WI38 (cell line): Measurements from ENCODE around the gene C1orf232.

Experiments used
- H3K4me3 ChIP-seq: 2 replicates; pipeline ENCODE4 v1.5.1; 2011; ENCODE audit warnings: low read depth, mild to moderate bottlenecking, control low read depth, low read length
- CTCF ChIP-seq: IDR thresholded peaks from 2 replicates; pipeline ENCODE4 v1.5.1; 2012; ENCODE audit warnings: low read depth, mild to moderate bottlenecking, control low read depth, low read length

The C1orf232 gene

DNA sequence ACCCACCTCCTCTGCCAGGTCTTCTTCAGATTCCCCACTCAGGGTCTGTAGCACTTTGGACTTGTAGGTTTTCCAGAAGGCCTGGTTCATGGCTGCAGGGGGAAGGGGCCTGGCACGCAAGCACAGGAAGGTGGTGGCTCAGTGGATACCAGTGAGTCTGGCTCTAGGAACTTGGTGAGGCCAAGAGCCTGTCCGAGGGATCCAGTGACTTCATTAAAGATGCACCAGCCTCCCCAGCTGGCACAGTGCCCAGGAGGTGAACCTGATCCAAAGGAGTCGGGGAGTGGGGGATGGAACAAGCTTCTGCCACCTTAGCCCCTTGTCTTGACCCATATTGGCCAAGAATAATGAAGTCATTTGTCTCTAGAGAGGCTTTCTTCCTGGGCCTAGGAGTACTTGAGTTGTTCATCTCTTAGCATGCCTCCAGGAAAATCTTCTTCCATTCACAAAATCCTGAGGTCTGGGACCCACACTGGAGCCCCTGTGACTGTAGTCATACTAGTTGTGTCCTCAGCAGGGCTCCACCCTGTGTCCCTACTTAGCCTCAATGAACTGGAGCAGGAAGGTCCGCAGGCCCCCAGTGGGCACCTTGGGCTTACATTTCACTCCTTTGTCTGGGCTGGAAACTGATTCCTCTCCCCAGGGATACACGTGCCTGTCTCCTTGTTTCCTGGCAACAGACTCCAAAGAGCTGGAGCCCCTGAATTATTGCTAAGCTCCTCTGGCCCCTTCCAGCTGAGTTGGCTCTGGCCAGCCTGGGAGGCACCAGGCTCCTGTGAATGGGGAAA is at the start of gene C1orf232:
C1orf232 (minus strand) TSS at position 554 of the 788 bp plus-strand sequence; CDS start at position 90, 464 bp downstream.
- H3K4me3 ChIP-seq, result peak within 1 kb of the TSS; percentile 88
- TF ChIP-seq CTCF, result no peak

GRCh38 chr1:26215246-26215645 is 46.5 kb upstream of the C1orf232 start:
- H3K4me3 ChIP-seq, result no peak overlapping the region
- no peak for TF ChIP-seq CTCF

GRCh38 chr1:26213335-26213905 is 44.7 kb upstream of the C1orf232 start:
- TF ChIP-seq CTCF, result no peak

GRCh38 chr1:26212726-26213125 is 44.0 kb upstream of the C1orf232 start:
- TF ChIP-seq CTCF, result no peak
- H3K4me3 ChIP-seq, result no peak overlapping the region

More at GRCh38 chr1:26213335-26213905, 44.7 kb upstream of the C1orf232 start:
- no peak overlapping the region for H3K4me3 ChIP-seq

GRCh38 chr1:26210147-26210870 is 41.5 kb upstream of the C1orf232 start:
- no peak overlapping the region for H3K4me3 ChIP-seq
- TF ChIP-seq CTCF, result no peak

GRCh38 chr1:26203642-26204318 is 35.0 kb upstream of the C1orf232 start:
- no peak for TF ChIP-seq CTCF
- H3K4me3 ChIP-seq, result no peak overlapping the region
